Upper lobe of left lung (tissue), 6 donors: ENCODE results near the gene RGS19. TPM values are rescaled to one million over a fixed set of nuclear protein-coding genes. Genes with fewer than 3 reads are reported as not detected.

Experiments used
- ATAC-seq, 2 donors: fragments of 200-7000 bp; cut with Tn5 transposase; one replicate each; pipeline ENCODE4 v1.9.1; 2022; ENCODE audit warnings: mild to moderate bottlenecking in 2 of 2, moderate library complexity in 2 of 2; ENCODE audit not compliant: low FRiP score in 2 of 2
- DNase-seq, 2 donors: peaks; one replicate each; pipeline ENCODE4 v3.0.0-alpha.2; 2019 to 2020
- H3K27ac ChIP-seq, 4 donors: fragments of 200-600 bp; sonication (generic); one replicate each; pipeline ENCODE4 v1.5.1; 2016 to 2019
- H3K27me3 ChIP-seq, 4 donors: fragments of 200-600 bp; sonication (generic); one replicate each; pipeline ENCODE4 v1.5.1; 2017 to 2019
- H3K36me3 ChIP-seq, 4 donors: fragments of 200-600 bp; sonication (generic); one replicate each; pipeline ENCODE4 v1.5.1; 2016 to 2019
- H3K4me1 ChIP-seq, 4 donors: fragments of 200-600 bp; sonication (generic); one replicate each; pipeline ENCODE4 v1.5.1; 2018 to 2019
- H3K4me3 ChIP-seq, 4 donors: fragments of 200-600 bp; sonication (generic); one replicate each; pipeline ENCODE4 v1.5.1; 2017 to 2019; ENCODE audit warnings: mild to moderate bottlenecking in 2 of 4, moderate library complexity in 1 of 4
- H3K9me3 ChIP-seq, 4 donors: fragments of 200-600 bp; sonication (generic); one replicate each; pipeline ENCODE4 v1.5.1; 2018 to 2019
- CTCF ChIP-seq, 6 experiments: fragments of 450-650 bp in 4 of 6; fragments of 200-600 bp in 2 of 6; sonication (generic) in 2 of 6; IDR thresholded peaks; one replicate each; pipeline ENCODE4 v1.5.1; 2016 to 2019; ENCODE audit warnings: antibody characterized with exemption in 6 of 6
- EP300 ChIP-seq, 4 donors: sonication (generic); formaldehyde crosslinking; IDR thresholded peaks; one replicate each; pipeline ENCODE4 v1.5.1; 2017; ENCODE audit warnings: antibody characterized with exemption in 4 of 4, control low read depth in 2 of 4
- POLR2A ChIP-seq, 4 donors: fragments of 450-650 bp; IDR thresholded peaks; one replicate each; pipeline ENCODE4 v1.5.1; 2016 to 2017; ENCODE audit warnings: antibody characterized with exemption in 4 of 4, mild to moderate bottlenecking in 2 of 4
- POLR2AphosphoS5 ChIP-seq, 2 donors: sonication (generic); formaldehyde crosslinking; IDR thresholded peaks; one replicate each; pipeline ENCODE4 v1.5.1; 2017; ENCODE audit warnings: antibody characterized with exemption in 2 of 2
- WGBS, 2 donors: methylation state at CpG; one replicate each; pipeline ENCODE4 v1.1.5; 2017 to 2018; 5-methylcytosine and 5-hydroxymethylcytosine counted together
- total RNA-seq, 6 donors: library from RNA; depleted of rRNA in 4 of 6; stranded (reverse); fragments of >200 nt in 4 of 6; gene quantifications; one replicate each; pipeline versions ENCODE4 v1.1.0 to v1.2.1, GENCODE V29; 2016 to 2021
- donor health status: DM: no; HTN: no; CAD: no; lungs with moderate emphysema.
- donor health status: DM: no; HTN: yes; CAD: no; lungs with severe emphysema.

RGS19 gene
- total RNA-seq, 6 donors from 2014 or later: 21.5 to 70.8 (median 55.6) TPM

- H3K4me1 ChIP-seq: peaks cover 45 to 70% (median 55%) of the 10 kb centered on the region in 4 donors
- WGBS, 2 donors: 1% methylated on average over 20 of the region's 55 CpGs; no CpG with 5 or more reads in 1 of the 2 donors
- H3K27me3 ChIP-seq: peaks cover 0 to 34% (median 12%) of the 10 kb centered on the region in 4 donors
- no peaks in the 10 kb centered on the region for H3K9me3 ChIP-seq
- ATAC-seq (no peak), DNase-seq (peak in 1 of 2 donors; percentile 89)
- peak overlapping the region; percentile 36 to 51 (median 47) for H3K4me3 ChIP-seq
- H3K36me3 ChIP-seq: peaks cover 0 to 10% (median 2%) of the 10 kb centered on the region in 4 donors
- no peak for TF ChIP-seq CTCF (IDR thresholded peaks at IDR 0.05)
- TF ChIP-seq POLR2AphosphoS5 (IDR thresholded peaks at IDR 0.05): peak in 1 of 2 donors; percentile 26
- H3K27ac ChIP-seq: peak overlapping the region; percentile 64 to 89 (median 82)
Measured at GRCh38 chr20:64042054-64042781, 37.1 kb downstream of the RGS19 start.

GRCh38 chr20:64041781-64042053, 37.6 kb downstream of the RGS19 start:
- TF ChIP-seq POLR2AphosphoS5 (IDR thresholded peaks at IDR 0.05) (no peak), EP300 (IDR thresholded peaks at IDR 0.05) (no peak), POLR2A (IDR thresholded peaks at IDR 0.05) (no peak), CTCF (IDR thresholded peaks at IDR 0.05) (no peak)
- 0 to 11% methylated on average over 1 to 11 of the region's 11 CpGs for WGBS, 2 donors

GRCh38 chr20:64041040-64041780, 38.1 kb downstream of the RGS19 start:
- Histone ChIP-seq H3K27me3 (peaks cover 0 to 31% (median 12%) of the 10 kb centered on the region in 4 donors), H3K4me3 (peak overlapping the region in 3 of 4 donors; percentile 43 to 51 (median 51)), H3K36me3 (peaks cover 0 to 1% (median 0%) of the 10 kb centered on the region in 4 donors), H3K9me3 (no peaks in the 10 kb centered on the region), H3K27ac (peak overlapping the region in 3 of 4 donors; percentile 77 to 89 (median 88)), H3K4me1 (peaks cover 45 to 71% (median 55%) of the 10 kb centered on the region in 4 donors)
- no peak for ATAC-seq
- TF ChIP-seq CTCF (IDR thresholded peaks at IDR 0.05): no peak
- no peak for TF ChIP-seq POLR2AphosphoS5 (IDR thresholded peaks at IDR 0.05)
- no peak for TF ChIP-seq POLR2A (IDR thresholded peaks at IDR 0.05)
- no peak for TF ChIP-seq EP300 (IDR thresholded peaks at IDR 0.05)
- 30 to 54% methylated on average over 2 to 13 of the region's 15 CpGs for WGBS, 2 donors
- no peak for DNase-seq

More at GRCh38 chr20:64041781-64042053, 37.6 kb downstream of the RGS19 start:
- ATAC-seq: no peak
- peaks cover 0 to 5% (median 0%) of the 10 kb centered on the region in 4 donors for H3K36me3 ChIP-seq
- no peaks in the 10 kb centered on the region for H3K9me3 ChIP-seq
- H3K27ac ChIP-seq: peak overlapping the region; percentile 64 to 89 (median 82)
- H3K4me3 ChIP-seq: peak overlapping the region in 3 of 4 donors; percentile 43 to 51 (median 51)
- H3K4me1 ChIP-seq: peaks cover 45 to 71% (median 55%) of the 10 kb centered on the region in 4 donors
- H3K27me3 ChIP-seq: peaks cover 0 to 31% (median 12%) of the 10 kb centered on the region in 4 donors
- DNase-seq: peak in 1 of 2 donors; percentile 77

GRCh38 chr20:64040231-64041039, 38.9 kb downstream of the RGS19 start:
- Histone ChIP-seq H3K4me3 (no peak overlapping the region), H3K27me3 (peaks cover 0 to 31% (median 12%) of the 10 kb centered on the region in 4 donors), H3K27ac (peak overlapping the region in 3 of 4 donors; percentile 72 to 89 (median 88)), H3K4me1 (peaks cover 45 to 70% (median 55%) of the 10 kb centered on the region in 4 donors), H3K36me3 (peaks cover 0 to 2% (median 0%) of the 10 kb centered on the region in 4 donors), H3K9me3 (no peaks in the 10 kb centered on the region)
- peak in 1 of 2 donors; percentile 38 for DNase-seq
- TF ChIP-seq POLR2AphosphoS5 (IDR thresholded peaks at IDR 0.05) (no peak), EP300 (IDR thresholded peaks at IDR 0.05) (no peak), POLR2A (IDR thresholded peaks at IDR 0.05) (no peak), CTCF (IDR thresholded peaks at IDR 0.05) (no peak)
- WGBS, 2 donors: 53 to 62% methylated on average over 6 to 12 of the region's 12 CpGs
- ATAC-seq: no peak
